ENCODE data around the gene IL1R2.

- TF ChIP-seq CTCF (conservative IDR thresholded peaks at IDR 0.05; ENCODE audit: low read depth, low read length) (no peak), EZH2 (IDR thresholded peaks at IDR 0.05; ENCODE audit: borderline replicate concordance, low read depth, low read length, poor library complexity, severe bottlenecking) (no peak)
Measured at GRCh38 chr2:101949304-101949703, 42.5 kb upstream of the IL1R2 start.

All from A673 (cell line).